Measurements from ENCODE around the gene DLGAP1.

DLGAP1 gene

GRCh38 chr18:4286256-4286655 is 168.9 kb downstream of the DLGAP1 start:
- DNase-seq (ENCODE audit: low spot score) = no peak

GRCh38 chr18:4285525-4285924 is 169.6 kb downstream of the DLGAP1 start:
- no peak for DNase-seq (ENCODE audit: low spot score)

- no peak for DNase-seq (ENCODE audit: low spot score)
These were observed 170.6 kb downstream of the DLGAP1 start for GRCh38 chr18:4284528-4284927.

GRCh38 chr18:4283746-4284291 is 171.3 kb downstream of the DLGAP1 start:
- DNase-seq (ENCODE audit: low spot score) = no peak

- no peak for DNase-seq (ENCODE audit: low spot score)
These were observed 172.2 kb downstream of the DLGAP1 start for GRCh38 chr18:4282954-4283353.

GRCh38 chr18:4276953-4277585 is 178.0 kb downstream of the DLGAP1 start:
- no peak for DNase-seq (ENCODE audit: low spot score)

- no peak for DNase-seq (ENCODE audit: low spot score)
These were observed 183.2 kb downstream of the DLGAP1 start for GRCh38 chr18:4271952-4272351.

GRCh38 chr18:4270988-4271387 is 184.1 kb downstream of the DLGAP1 start:
- DNase-seq (ENCODE audit: low spot score) = no peak

GRCh38 chr18:4270016-4270415 is 185.1 kb downstream of the DLGAP1 start:
- DNase-seq (ENCODE audit: low spot score) = no peak

- DNase-seq (ENCODE audit: low spot score) = no peak
These were observed 187.5 kb downstream of the DLGAP1 start for GRCh38 chr18:4267641-4268040.

- DNase-seq (ENCODE audit: low spot score) = no peak
These were observed 190.7 kb downstream of the DLGAP1 start for GRCh38 chr18:4264347-4264791.

GRCh38 chr18:4260107-4260506 is 195.0 kb downstream of the DLGAP1 start:
- DNase-seq (ENCODE audit: low spot score) = no peak

GRCh38 chr18:4256766-4257417 is 198.2 kb downstream of the DLGAP1 start:
- DNase-seq (ENCODE audit: low spot score) = no peak

- no peak for DNase-seq (ENCODE audit: low spot score)
These were observed 200.3 kb downstream of the DLGAP1 start for GRCh38 chr18:4254840-4255239.

- DNase-seq (ENCODE audit: low spot score) = no peak
These were observed 202.3 kb downstream of the DLGAP1 start for GRCh38 chr18:4252829-4253228.

- DNase-seq (ENCODE audit: low spot score) = no peak
These were observed 203.2 kb downstream of the DLGAP1 start for GRCh38 chr18:4251873-4252272.

GRCh38 chr18:4251206-4251605 is 203.9 kb downstream of the DLGAP1 start:
- no peak for DNase-seq (ENCODE audit: low spot score)

GRCh38 chr18:4250141-4250540 is 205.0 kb downstream of the DLGAP1 start:
- no peak for DNase-seq (ENCODE audit: low spot score)

GRCh38 chr18:4248686-4249085 is 206.4 kb downstream of the DLGAP1 start:
- DNase-seq (ENCODE audit: low spot score) = no peak

- DNase-seq (ENCODE audit: low spot score) = no peak
These were observed 208.7 kb downstream of the DLGAP1 start for GRCh38 chr18:4246374-4246773.

- no peak for DNase-seq (ENCODE audit: low spot score)
These were observed 209.7 kb downstream of the DLGAP1 start for GRCh38 chr18:4245456-4245855.

GRCh38 chr18:4242431-4243161 is 212.5 kb downstream of the DLGAP1 start:
- no peak for DNase-seq (ENCODE audit: low spot score)

GRCh38 chr18:4241090-4241617 is 214.0 kb downstream of the DLGAP1 start:
- DNase-seq (ENCODE audit: low spot score) = no peak

Data from germinal center (tissue), 1 donor.